ENCODE measurements around the gene ACTL7A.

ACTL7A gene

GRCh38 chr9:108867829-108868228 is 5.8 kb downstream of the ACTL7A start:
- peaks cover 4% of the 10 kb centered on the region for H3K9me3 ChIP-seq (ENCODE audit: severe bottlenecking)
- no peak overlapping the region for H3K4me3 ChIP-seq (ENCODE audit: severe bottlenecking)
- peaks cover 41% of the 10 kb centered on the region for H3K36me3 ChIP-seq (ENCODE audit: low read depth)
- peak overlapping the region; percentile 84 for H3K27ac ChIP-seq (ENCODE audit: poor library complexity, severe bottlenecking)
- H3K27me3 ChIP-seq (ENCODE audit: insufficient read depth, poor library complexity, severe bottlenecking), result no peaks in the 10 kb centered on the region
- DNase-seq (ENCODE audit: low spot score), result no peak
- TF ChIP-seq CTCF (IDR thresholded peaks at IDR 0.05; ENCODE audit: poor library complexity, severe bottlenecking), result no peak
- H3K4me1 ChIP-seq (ENCODE audit: insufficient read depth, poor library complexity, severe bottlenecking), result peaks cover 18% of the 10 kb centered on the region
- ATAC-seq (ENCODE audit: low read depth), result no peak

- ATAC-seq (ENCODE audit: low read depth) (peak; percentile 99), DNase-seq (ENCODE audit: low spot score) (peak; percentile 72)
- Histone ChIP-seq H3K36me3 (ENCODE audit: low read depth) (peaks cover 55% of the 10 kb centered on the region), H3K4me1 (ENCODE audit: insufficient read depth, poor library complexity, severe bottlenecking) (peaks cover 18% of the 10 kb centered on the region), H3K4me3 (ENCODE audit: severe bottlenecking) (no peak overlapping the region), H3K27ac (ENCODE audit: poor library complexity, severe bottlenecking) (peak overlapping the region; percentile 84), H3K27me3 (ENCODE audit: insufficient read depth, poor library complexity, severe bottlenecking) (no peaks in the 10 kb centered on the region), H3K9me3 (ENCODE audit: severe bottlenecking) (peaks cover 4% of the 10 kb centered on the region)
- TF ChIP-seq CTCF (IDR thresholded peaks at IDR 0.05; ENCODE audit: poor library complexity, severe bottlenecking), result no peak
Measured at GRCh38 chr9:108869092-108869725, 7.1 kb downstream of the ACTL7A start.

- no peak for TF ChIP-seq CTCF (IDR thresholded peaks at IDR 0.05; ENCODE audit: poor library complexity, severe bottlenecking)
- no peak overlapping the region for H3K4me3 ChIP-seq (ENCODE audit: severe bottlenecking)
- DNase-seq (ENCODE audit: low spot score), result no peak
- ATAC-seq (ENCODE audit: low read depth), result no peak
- peaks cover 8% of the 10 kb centered on the region for H3K4me1 ChIP-seq (ENCODE audit: insufficient read depth, poor library complexity, severe bottlenecking)
- peaks cover 4% of the 10 kb centered on the region for H3K9me3 ChIP-seq (ENCODE audit: severe bottlenecking)
- no peaks in the 10 kb centered on the region for H3K27me3 ChIP-seq (ENCODE audit: insufficient read depth, poor library complexity, severe bottlenecking)
- peaks cover 79% of the 10 kb centered on the region for H3K36me3 ChIP-seq (ENCODE audit: low read depth)
- no peak overlapping the region for H3K27ac ChIP-seq (ENCODE audit: poor library complexity, severe bottlenecking)
Measured at GRCh38 chr9:108874058-108874788, 12.2 kb downstream of the ACTL7A start.

- no peak overlapping the region for H3K4me3 ChIP-seq (ENCODE audit: severe bottlenecking)
- H3K27ac ChIP-seq (ENCODE audit: poor library complexity, severe bottlenecking), result no peak overlapping the region
- H3K36me3 ChIP-seq (ENCODE audit: low read depth), result peaks cover 88% of the 10 kb centered on the region
- H3K27me3 ChIP-seq (ENCODE audit: insufficient read depth, poor library complexity, severe bottlenecking), result no peaks in the 10 kb centered on the region
- peaks cover 2% of the 10 kb centered on the region for H3K9me3 ChIP-seq (ENCODE audit: severe bottlenecking)
- no peak for TF ChIP-seq CTCF (IDR thresholded peaks at IDR 0.05; ENCODE audit: poor library complexity, severe bottlenecking)
- ATAC-seq (ENCODE audit: low read depth) (no peak), DNase-seq (ENCODE audit: low spot score) (no peak)
- no peaks in the 10 kb centered on the region for H3K4me1 ChIP-seq (ENCODE audit: insufficient read depth, poor library complexity, severe bottlenecking)
Measured at GRCh38 chr9:108876425-108876824, 14.4 kb downstream of the ACTL7A start.

- DNase-seq (ENCODE audit: low spot score) (no peak), ATAC-seq (ENCODE audit: low read depth) (no peak)
- Histone ChIP-seq H3K4me3 (ENCODE audit: severe bottlenecking) (no peak overlapping the region), H3K36me3 (ENCODE audit: low read depth) (peaks cover 86% of the 10 kb centered on the region), H3K9me3 (ENCODE audit: severe bottlenecking) (no peaks in the 10 kb centered on the region), H3K27me3 (ENCODE audit: insufficient read depth, poor library complexity, severe bottlenecking) (no peaks in the 10 kb centered on the region), H3K27ac (ENCODE audit: poor library complexity, severe bottlenecking) (no peak overlapping the region), H3K4me1 (ENCODE audit: insufficient read depth, poor library complexity, severe bottlenecking) (no peaks in the 10 kb centered on the region)
- no peak for TF ChIP-seq CTCF (IDR thresholded peaks at IDR 0.05; ENCODE audit: poor library complexity, severe bottlenecking)
Measured at GRCh38 chr9:108877524-108877923, 15.5 kb downstream of the ACTL7A start.
